Body of pancreas (tissue), 4 donors: ENCODE results near the gene BIVM.

Experiments
- CTCF ChIP-seq, 7 experiments: fragments of 450-650 bp in 4 of 7; fragments of 200-600 bp in 3 of 7; sonication (generic) in 3 of 7; IDR thresholded peaks; one replicate each; pipeline ENCODE4 v1.5.1; 2016 to 2019; ENCODE audit warnings: antibody characterized with exemption in 7 of 7
- POLR2A ChIP-seq, 3 donors: fragments of 450-650 bp; IDR thresholded peaks; one replicate each; pipeline ENCODE4 v1.6.1; 2016; ENCODE audit warnings: antibody characterized with exemption in 3 of 3, mild to moderate bottlenecking in 2 of 3

DNA sequence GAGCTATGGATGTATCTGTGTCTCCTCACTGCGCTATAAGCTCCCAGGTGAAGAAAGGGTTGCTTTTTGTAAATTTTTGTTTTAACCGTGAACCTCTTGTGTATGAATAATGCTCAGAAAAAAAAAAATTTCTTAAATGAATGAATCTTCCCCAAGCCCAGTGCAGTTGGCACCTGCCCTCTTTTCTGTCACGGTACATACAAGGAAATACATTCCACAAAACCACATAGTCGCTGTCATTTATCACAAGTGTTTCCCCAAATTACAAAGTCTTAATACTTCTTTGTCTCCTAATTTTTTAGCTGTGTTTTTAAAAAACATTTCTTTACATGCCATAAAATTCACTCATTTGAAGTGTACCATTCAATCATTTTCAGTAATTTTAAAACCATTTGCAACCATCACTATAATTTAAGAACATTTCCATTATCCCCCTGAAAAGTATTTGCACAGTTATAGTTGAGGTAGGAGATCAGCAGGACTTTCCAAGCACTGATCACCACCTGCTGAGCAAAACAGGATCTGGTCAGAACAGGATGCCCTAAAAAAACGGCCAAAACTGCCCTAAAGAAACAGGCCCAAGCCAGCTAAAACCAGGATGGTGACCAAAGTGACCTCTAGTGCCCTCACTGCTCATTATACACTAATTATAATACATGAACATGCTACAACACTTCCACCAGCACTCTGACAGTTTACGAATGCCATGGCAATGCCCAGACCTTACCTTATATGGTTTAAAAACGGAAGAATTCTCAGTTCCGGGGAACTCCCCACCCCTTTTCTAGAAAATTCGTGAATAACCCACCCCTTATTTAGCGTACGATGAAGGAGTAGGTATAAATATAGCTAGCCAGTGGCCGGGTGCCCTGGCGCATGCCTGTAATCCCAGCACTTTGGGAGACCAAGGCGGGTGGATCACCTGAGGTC is 24.1 kb upstream of the BIVM start:
- TF ChIP-seq CTCF (IDR thresholded peaks at IDR 0.05) (no peak), POLR2A (IDR thresholded peaks at IDR 0.05) (no peak)
